Glutamatergic neuron (in vitro differentiated cells): ENCODE measurements around the gene CNTNAP2. TPM values are rescaled to one million over a fixed set of nuclear protein-coding genes. Genes with fewer than 3 reads are reported as not detected.

Experiments
- DNase-seq: peaks from one replicate; pipeline ENCODE4 v3.0.0; 2022
- H3K27ac Mint-ChIP-seq: one replicate; pipeline ENCODE4 v1.8.0; 2020; ENCODE audit warnings: mild to moderate bottlenecking, mixed read lengths, inconsistent platforms; ENCODE audit not compliant: unreplicated experiment
- H3K27me3 Mint-ChIP-seq: one replicate; pipeline ENCODE4 v1.8.0; 2020; ENCODE audit warnings: mild to moderate bottlenecking, moderate library complexity, mixed read lengths, inconsistent platforms; ENCODE audit not compliant: unreplicated experiment
- H3K36me3 Mint-ChIP-seq: one replicate; pipeline ENCODE4 v1.8.0; 2020; ENCODE audit warnings: mild to moderate bottlenecking, mixed read lengths, inconsistent platforms; ENCODE audit not compliant: unreplicated experiment
- H3K4me1 Mint-ChIP-seq: one replicate; pipeline ENCODE4 v1.8.0; 2020; ENCODE audit warnings: mild to moderate bottlenecking, low read depth, mixed read lengths, inconsistent platforms; ENCODE audit not compliant: unreplicated experiment
- H3K4me3 Mint-ChIP-seq: one replicate; pipeline ENCODE4 v1.8.0; 2020; ENCODE audit warnings: mild to moderate bottlenecking, mixed read lengths, inconsistent platforms; ENCODE audit not compliant: unreplicated experiment
- H3K9me3 Mint-ChIP-seq: one replicate; pipeline ENCODE4 v1.8.0; 2020; ENCODE audit warnings: mild to moderate bottlenecking, moderate library complexity, mixed read lengths, inconsistent platforms; ENCODE audit not compliant: unreplicated experiment
- CTCF ChIP-seq: fragments of 200-600 bp; sonication (generic); IDR thresholded peaks from one replicate; pipeline ENCODE4 v1.5.0; 2021; ENCODE audit not compliant: partially characterized antibody, unreplicated experiment
- total RNA-seq: library from RNA; stranded (reverse); fragmentation: NEBNext Ultra II Directional; extraction: Animal tissue kit (Norgen Biotek cat#: 25700); gene quantifications from one replicate; pipeline ENCODE4 v1.2.1, GENCODE V29; 2021; ENCODE audit not compliant: unreplicated experiment

The CNTNAP2 gene
- total RNA-seq, 1 donor from 2014 or later = 25.8 TPM

GRCh38 chr7:148011753-148012152 is 1895.2 kb downstream of the CNTNAP2 start:
- Mint-ChIP-seq H3K9me3 (no peaks in the 10 kb centered on the region), H3K27me3 (no peaks in the 10 kb centered on the region), H3K36me3 (no peaks in the 10 kb centered on the region), H3K27ac (no peak overlapping the region), H3K4me3 (no peak overlapping the region), H3K4me1 (no peaks in the 10 kb centered on the region)
- no peak for DNase-seq
- TF ChIP-seq CTCF = no peak

GRCh38 chr7:148014001-148014400 is 1897.4 kb downstream of the CNTNAP2 start:
- Mint-ChIP-seq H3K4me1 (no peaks in the 10 kb centered on the region), H3K4me3 (no peak overlapping the region), H3K27me3 (no peaks in the 10 kb centered on the region), H3K9me3 (no peaks in the 10 kb centered on the region), H3K27ac (no peak overlapping the region), H3K36me3 (no peaks in the 10 kb centered on the region)
- no peak for DNase-seq
- TF ChIP-seq CTCF = no peak

GRCh38 chr7:148014541-148014940 is 1897.9 kb downstream of the CNTNAP2 start:
- no peak overlapping the region for H3K4me3 Mint-ChIP-seq
- H3K27me3 Mint-ChIP-seq = no peaks in the 10 kb centered on the region
- no peaks in the 10 kb centered on the region for H3K9me3 Mint-ChIP-seq
- H3K4me1 Mint-ChIP-seq = no peaks in the 10 kb centered on the region
- no peak overlapping the region for H3K27ac Mint-ChIP-seq
- TF ChIP-seq CTCF = no peak
- H3K36me3 Mint-ChIP-seq = no peaks in the 10 kb centered on the region
- DNase-seq = no peak

- Mint-ChIP-seq H3K4me3 (no peak overlapping the region), H3K36me3 (no peaks in the 10 kb centered on the region)
Observed at GRCh38 chr7:148017126-148017525, 1900.5 kb downstream of the CNTNAP2 start.

GRCh38 chr7:148020679-148021078 is 1904.1 kb downstream of the CNTNAP2 start:
- Mint-ChIP-seq H3K9me3 (no peaks in the 10 kb centered on the region), H3K4me1 (no peaks in the 10 kb centered on the region), H3K36me3 (no peaks in the 10 kb centered on the region), H3K4me3 (no peak overlapping the region), H3K27ac (no peak overlapping the region), H3K27me3 (no peaks in the 10 kb centered on the region)
- no peak for TF ChIP-seq CTCF
- no peak for DNase-seq

More at GRCh38 chr7:148017126-148017525, 1900.5 kb downstream of the CNTNAP2 start:
- no peak for TF ChIP-seq CTCF
- no peaks in the 10 kb centered on the region for H3K4me1 Mint-ChIP-seq
- DNase-seq = no peak
- no peak overlapping the region for H3K27ac Mint-ChIP-seq
- no peaks in the 10 kb centered on the region for H3K9me3 Mint-ChIP-seq
- no peaks in the 10 kb centered on the region for H3K27me3 Mint-ChIP-seq
